ENCODE results near the gene RASSF5. TPM values are rescaled to one million over a fixed set of nuclear protein-coding genes. Genes with fewer than 3 reads are reported as not detected.

RASSF5 gene
- total RNA-seq, 4 donors from 2014 or later: 6.6 to 23.0 (median 10.5) TPM

GRCh38 chr1:206488466-206488865 lies 18.9 kb upstream of the RASSF5 start:
- TF ChIP-seq POLR2A (IDR thresholded peaks at IDR 0.05; ENCODE audit: low read depth): no peak
- no peak for TF ChIP-seq EP300 (IDR thresholded peaks at IDR 0.05)
- no peak for TF ChIP-seq CTCF (IDR thresholded peaks at IDR 0.05)
- TF ChIP-seq POLR2AphosphoS5 (IDR thresholded peaks at IDR 0.05): no peak
- Histone ChIP-seq H3K4me1 (peaks cover 0 to 8% (median 4%) of the 10 kb centered on the region in 4 donors), H3K9me3 (no peaks in the 10 kb centered on the region), H3K4me3 (no peak overlapping the region), H3K27ac (replicated peaks in 1 of 4) (no peak overlapping the region), H3K36me3 (peaks cover 0 to 2% (median 0%) of the 10 kb centered on the region in 4 donors), H3K27me3 (no peaks in the 10 kb centered on the region)
- DNase-seq (ENCODE audit: extremely low spot score): no peak
- intact Hi-C loops (cut with DNase I): no loop called here
- 79% methylated on average over 3 of the region's 3 CpGs for WGBS

DNA sequence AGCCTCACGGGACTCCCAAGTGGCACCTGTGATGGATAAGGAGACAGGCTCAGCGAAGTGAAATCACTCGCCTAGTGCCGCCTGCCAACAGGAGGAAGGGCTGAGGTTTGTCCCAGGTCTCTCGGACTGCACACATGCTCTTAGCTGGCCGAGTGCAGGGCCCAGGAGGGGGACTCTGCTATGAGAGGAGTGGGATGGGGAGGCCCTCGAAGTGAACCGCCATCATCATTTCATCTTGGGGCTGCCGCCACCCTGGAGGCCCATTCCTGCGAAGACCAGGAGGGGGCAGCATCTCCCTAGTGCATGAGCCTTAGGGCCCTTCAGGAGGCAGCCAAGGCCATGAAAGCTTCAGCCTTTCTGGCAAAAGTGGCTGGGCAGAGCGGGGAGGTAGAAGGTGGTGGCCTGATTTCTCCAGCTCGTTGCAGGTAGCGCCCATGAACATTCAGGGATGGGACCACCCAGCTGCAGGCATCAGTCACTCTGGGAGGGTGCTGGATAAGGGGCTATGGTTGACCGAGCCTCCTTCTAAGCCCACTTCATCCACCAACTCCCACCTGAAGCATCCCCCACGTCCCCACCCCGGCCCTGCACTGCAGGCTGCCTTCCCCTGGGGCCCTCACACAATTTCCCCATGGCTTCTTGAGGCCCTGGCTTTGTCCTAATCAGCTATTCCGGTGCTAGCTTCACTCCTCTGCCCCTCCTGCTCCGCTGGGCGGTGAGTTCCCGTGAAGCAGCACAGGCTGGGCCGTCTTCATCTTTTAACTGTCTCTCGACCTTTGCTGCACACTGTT lies 17.2 kb upstream of the RASSF5 start:
- WGBS: 68% methylated on average over 17 of the region's 22 CpGs
- intact Hi-C loops (cut with DNase I): loop anchor here (1.0 to 10.0 kb wide), 3 partner anchors 55 to 425 kb away; no protein-coding TSS in a partner anchor
- no peak for DNase-seq (ENCODE audit: extremely low spot score)

GRCh38 chr1:206490771-206491405 lies 16.4 kb upstream of the RASSF5 start:
- H3K4me3 ChIP-seq: no peak overlapping the region
- H3K4me1 ChIP-seq: peaks cover 9 to 21% (median 16%) of the 10 kb centered on the region in 4 donors
- intact Hi-C loops (cut with DNase I): loop anchor here (1.0 to 10.0 kb wide), 3 partner anchors 54 to 424 kb away; no protein-coding TSS in a partner anchor
- no peak for TF ChIP-seq EP300 (IDR thresholded peaks at IDR 0.05)
- no peak for TF ChIP-seq POLR2A (IDR thresholded peaks at IDR 0.05; ENCODE audit: low read depth)
- no peak for TF ChIP-seq CTCF (IDR thresholded peaks at IDR 0.05)
- no peak for TF ChIP-seq POLR2AphosphoS5 (IDR thresholded peaks at IDR 0.05)
- 83% methylated on average over 12 of the region's 12 CpGs for WGBS
- H3K9me3 ChIP-seq: no peaks in the 10 kb centered on the region
- no peak overlapping the region for H3K27ac ChIP-seq (replicated peaks in 1 of 4)
- H3K36me3 ChIP-seq: peaks cover 0 to 7% (median 0%) of the 10 kb centered on the region in 4 donors
- H3K27me3 ChIP-seq: no peaks in the 10 kb centered on the region
- no peak for DNase-seq (ENCODE audit: extremely low spot score)

More for the DNA sequence above, 17.2 kb upstream of the RASSF5 start:
- TF ChIP-seq POLR2AphosphoS5 (IDR thresholded peaks at IDR 0.05) (peak in 1 of 2 donors; percentile 52), EP300 (IDR thresholded peaks at IDR 0.05) (no peak), POLR2A (IDR thresholded peaks at IDR 0.05; ENCODE audit: low read depth) (no peak), CTCF (IDR thresholded peaks at IDR 0.05) (peak; percentile 80 to 93 (median 85))
- Histone ChIP-seq H3K27me3 (no peaks in the 10 kb centered on the region), H3K27ac (replicated peaks in 1 of 4) (no peak overlapping the region), H3K36me3 (peaks cover 0 to 7% (median 0%) of the 10 kb centered on the region in 4 donors), H3K4me1 (peaks cover 2 to 14% (median 9%) of the 10 kb centered on the region in 4 donors), H3K4me3 (no peak overlapping the region), H3K9me3 (no peaks in the 10 kb centered on the region)

- no peak for TF ChIP-seq POLR2A (IDR thresholded peaks at IDR 0.05; ENCODE audit: low read depth)
- TF ChIP-seq POLR2AphosphoS5 (IDR thresholded peaks at IDR 0.05): no peak
- TF ChIP-seq EP300 (IDR thresholded peaks at IDR 0.05): no peak
- TF ChIP-seq CTCF (IDR thresholded peaks at IDR 0.05): no peak
These were observed 15.7 kb upstream of the RASSF5 start for GRCh38 chr1:206491616-206492015.

More at GRCh38 chr1:206491616-206492015, 15.7 kb upstream of the RASSF5 start:
- Histone ChIP-seq H3K9me3 (no peaks in the 10 kb centered on the region), H3K27ac (replicated peaks in 1 of 4) (no peak overlapping the region), H3K4me3 (no peak overlapping the region), H3K4me1 (peaks cover 16 to 28% (median 24%) of the 10 kb centered on the region in 4 donors), H3K36me3 (peaks cover 0 to 7% (median 0%) of the 10 kb centered on the region in 4 donors), H3K27me3 (no peaks in the 10 kb centered on the region)
- intact Hi-C loops (cut with DNase I): loop anchor here (2.0 to 10.0 kb wide), 2 partner anchors 53 to 423 kb away; no protein-coding TSS in a partner anchor
- DNase-seq (ENCODE audit: extremely low spot score): no peak
- 81% methylated on average over 4 of the region's 4 CpGs for WGBS
